Ascending aorta (tissue), 2 donors: ENCODE results near the gene MAP2K7. TPM values are rescaled to one million over a fixed set of nuclear protein-coding genes. Genes with fewer than 3 reads are reported as not detected.

ENCODE experiments used
- DNase-seq, 2 donors: peaks; one replicate each; pipeline ENCODE4 v3.0.0-alpha.2; 2019; ENCODE audit warnings: low spot score in 2 of 2
- H3K27ac ChIP-seq, 2 donors: fragments of 200-600 bp; sonication (generic); one replicate each; pipeline ENCODE4 v1.5.1; 2016 to 2017; ENCODE audit warnings: mild to moderate bottlenecking in 1 of 2
- H3K27me3 ChIP-seq: fragments of 200-600 bp; sonication (generic); one replicate; pipeline ENCODE4 v1.5.1; 2017
- H3K36me3 ChIP-seq, 2 donors: fragments of 200-600 bp; sonication (generic); one replicate each; pipeline ENCODE4 v1.5.1; 2016
- H3K4me1 ChIP-seq, 2 donors: fragments of 200-600 bp; sonication (generic); one replicate each; pipeline ENCODE4 v1.5.1; 2016 to 2017; ENCODE audit warnings: mild to moderate bottlenecking in 1 of 2
- H3K4me3 ChIP-seq, 2 donors: fragments of 200-600 bp; sonication (generic); one replicate each; pipeline ENCODE4 v1.5.1; 2016 to 2017; ENCODE audit warnings: mild to moderate bottlenecking in 1 of 2
- H3K9me3 ChIP-seq, 2 donors: fragments of 200-600 bp; sonication (generic); one replicate each; pipeline ENCODE4 v1.5.1; 2016
- CTCF ChIP-seq, 3 experiments: fragments of 200-600 bp in 2 of 3; fragments of 450-650 bp in 1 of 3; sonication (generic) in 2 of 3; IDR thresholded peaks; one replicate each; pipeline ENCODE4 v1.5.1; 2016 to 2019; ENCODE audit warnings: antibody characterized with exemption in 3 of 3, mild to moderate bottlenecking in 1 of 3, moderate library complexity in 1 of 3
- intact Hi-C: fragments of 100-400 bp; cut with DNase I; formaldehyde crosslinking; loops from one replicate; pipeline ENCODE4 v1.15.1; 2023
- total RNA-seq: library from RNA; depleted of rRNA; stranded (reverse); fragments of >200 nt; gene quantifications from one replicate; pipeline ENCODE4 v1.1.0, GENCODE V29; 2016

Gene MAP2K7
- total RNA-seq, 1 donor from 2014 or later: 37.3 TPM

GRCh38 chr19:7913652-7914051, 10.0 kb downstream of the MAP2K7 start:
- Histone ChIP-seq H3K27me3 (peaks cover 13% of the 10 kb centered on the region), H3K4me3 (no peak overlapping the region), H3K4me1 (peaks cover 15 to 17% of the 10 kb centered on the region in 2 donors), H3K36me3 (peaks cover 42 to 46% of the 10 kb centered on the region in 2 donors), H3K9me3 (no peaks in the 10 kb centered on the region), H3K27ac (no peak overlapping the region)
- intact Hi-C loops: no loop called here
- TF ChIP-seq CTCF (IDR thresholded peaks at IDR 0.05): no peak
- DNase-seq: no peak

- no peak for TF ChIP-seq CTCF (IDR thresholded peaks at IDR 0.05)
These were observed 10.4 kb downstream of the MAP2K7 start for GRCh38 chr19:7914099-7914498.

GRCh38 chr19:7914598-7915045, 10.9 kb downstream of the MAP2K7 start, which contains the start of gene TGFBR3L:
Gene TGFBR3L, plus strand, starts transcription at chr19:7914830.
- TF ChIP-seq CTCF (IDR thresholded peaks at IDR 0.05): no peak
- peaks cover 35 to 37% of the 10 kb centered on the region in 2 donors for H3K36me3 ChIP-seq

More at GRCh38 chr19:7914099-7914498, 10.4 kb downstream of the MAP2K7 start:
- Histone ChIP-seq H3K27me3 (peaks cover 13% of the 10 kb centered on the region), H3K27ac (no peak overlapping the region), H3K4me3 (no peak overlapping the region), H3K36me3 (peaks cover 41 to 42% of the 10 kb centered on the region in 2 donors), H3K4me1 (peaks cover 15 to 17% of the 10 kb centered on the region in 2 donors), H3K9me3 (no peaks in the 10 kb centered on the region)
- no peak for DNase-seq
- intact Hi-C loops: no loop called here

GRCh38 chr19:7915250-7916102, 11.8 kb downstream of the MAP2K7 start:
- DNase-seq: no peak
- no peak overlapping the region for H3K27ac ChIP-seq
- peaks cover 13% of the 10 kb centered on the region for H3K27me3 ChIP-seq
- TF ChIP-seq CTCF (IDR thresholded peaks at IDR 0.05): no peak
- peaks cover 27 to 28% of the 10 kb centered on the region in 2 donors for H3K36me3 ChIP-seq
- peaks cover 21 to 22% of the 10 kb centered on the region in 2 donors for H3K4me1 ChIP-seq
- intact Hi-C loops: loop anchor here (5.0 kb wide), 1 partner anchor 88 kb away; no protein-coding TSS in a partner anchor
- H3K9me3 ChIP-seq: no peaks in the 10 kb centered on the region
- peak overlapping the region in 1 of 2 donors; percentile 62 for H3K4me3 ChIP-seq

More at GRCh38 chr19:7914598-7915045, 10.9 kb downstream of the MAP2K7 start, which contains the start of gene TGFBR3L:
- Histone ChIP-seq H3K27me3 (peaks cover 13% of the 10 kb centered on the region), H3K4me1 (peaks cover 17% of the 10 kb centered on the region in 2 donors), H3K4me3 (no peak within 1 kb of the TSS), H3K9me3 (no peaks in the 10 kb centered on the region), H3K27ac (no peak within 1 kb of the TSS)
- no peak for DNase-seq
- intact Hi-C loops: loop anchor here (5.0 kb wide), 1 partner anchor 87 kb away; no protein-coding TSS in a partner anchor

GRCh38 chr19:7916103-7916954, 12.7 kb downstream of the MAP2K7 start:
- Histone ChIP-seq H3K27ac (no peak overlapping the region), H3K4me3 (peak overlapping the region; percentile 45 to 62), H3K36me3 (peaks cover 18 to 20% of the 10 kb centered on the region in 2 donors), H3K4me1 (peaks cover 26 to 27% of the 10 kb centered on the region in 2 donors), H3K27me3 (peaks cover 13% of the 10 kb centered on the region), H3K9me3 (no peaks in the 10 kb centered on the region)
- no peak for DNase-seq
- intact Hi-C loops: loop anchor here (5.0 kb wide), 1 partner anchor 89 kb away; no protein-coding TSS in a partner anchor
- no peak for TF ChIP-seq CTCF (IDR thresholded peaks at IDR 0.05)
